KMS-11 (cell line): ENCODE data around the gene KLRK1.
"Not testable (repeated sequence)": the region's sequence is repeated elsewhere in the genome, so short reads cannot be mapped to it uniquely, and the experiment has no call there.

Source experiments
- H2AFZ ChIP-seq: fragments of 200-600 bp; sonication (generic); 2 replicates; pipeline ENCODE4 v1.6.1; 2016; ENCODE audit warnings: antibody characterized with exemption, mixed run types, low read depth
- H3K27ac ChIP-seq: fragments of 200-600 bp; sonication (generic); 2 replicates; pipeline ENCODE4 v1.6.1; 2016; ENCODE audit warnings: mild to moderate bottlenecking, mixed run types
- H3K27me3 ChIP-seq: fragments of 200-600 bp; sonication (generic); 2 replicates; pipeline ENCODE4 v1.6.1; 2017; ENCODE audit warnings: mild to moderate bottlenecking, low read depth, mixed run types, moderate library complexity; ENCODE audit not compliant: insufficient read depth
- H3K36me3 ChIP-seq: fragments of 200-600 bp; sonication (generic); 2 replicates; pipeline ENCODE4 v1.6.1; 2017; ENCODE audit warnings: mild to moderate bottlenecking, mixed run types; ENCODE audit not compliant: insufficient read depth
- H3K4me1 ChIP-seq: fragments of 200-600 bp; sonication (generic); 2 replicates; pipeline ENCODE4 v1.6.1; 2016; ENCODE audit warnings: mild to moderate bottlenecking, low read depth, mixed run types; ENCODE audit not compliant: poor library complexity, severe bottlenecking
- H3K4me2 ChIP-seq: fragments of 200-600 bp; sonication (generic); 2 replicates; pipeline ENCODE4 v1.7.0; 2016; ENCODE audit warnings: mild to moderate bottlenecking, mixed run types
- H3K4me3 ChIP-seq: fragments of 200-600 bp; sonication (generic); IDR thresholded peaks from 2 replicates; pipeline ENCODE4 v1.6.1; 2017; ENCODE audit warnings: low read depth, low read length, mixed read lengths; ENCODE audit not compliant: insufficient read depth
- H3K79me2 ChIP-seq: fragments of 200-600 bp; sonication (generic); 2 replicates; pipeline ENCODE4 v1.6.1; 2016; ENCODE audit warnings: low read depth, mixed run types; ENCODE audit not compliant: insufficient read depth
- H3K9ac ChIP-seq: fragments of 200-600 bp; sonication (generic); 2 replicates; pipeline ENCODE4 v1.6.1; 2016; ENCODE audit warnings: mild to moderate bottlenecking, mixed run types
- H4K20me1 ChIP-seq: fragments of 200-600 bp; sonication (generic); 2 replicates; pipeline ENCODE4 v1.6.1; 2016; ENCODE audit warnings: mild to moderate bottlenecking, mixed run types; ENCODE audit not compliant: insufficient read depth
- CTCF ChIP-seq: fragments of 200-600 bp; sonication (generic); conservative IDR thresholded peaks from 2 replicates; pipeline ENCODE4 v1.6.1; 2017; ENCODE audit warnings: low read depth, mild to moderate bottlenecking, antibody characterized with exemption, low read length, moderate library complexity, mixed read lengths

The KLRK1 gene

GRCh38 chr12:10404798-10405197 lies 15.0 kb upstream of the KLRK1 start:
- Histone ChIP-seq H2AFZ (no peak overlapping the region), H3K27ac (no peak overlapping the region), H3K4me3 (no peak overlapping the region), H3K9ac (no peak overlapping the region), H3K27me3 (no peaks in the 10 kb centered on the region), H3K36me3 (no peaks in the 10 kb centered on the region), H4K20me1 (no peaks in the 10 kb centered on the region), H3K4me1 (peaks cover 6% of the 10 kb centered on the region), H3K4me2 (no peak overlapping the region), H3K79me2 (no peaks in the 10 kb centered on the region)
- no peak for TF ChIP-seq CTCF

GRCh38 chr12:10400829-10401228 lies 11.0 kb upstream of the KLRK1 start:
- TF ChIP-seq CTCF = no peak
- peaks cover 30% of the 10 kb centered on the region for H3K4me1 ChIP-seq
- no peaks in the 10 kb centered on the region for H3K36me3 ChIP-seq
- H3K9ac ChIP-seq = no peak overlapping the region
- H3K27ac ChIP-seq = no peak overlapping the region
- no peaks in the 10 kb centered on the region; the same call in 1 of the 2 replicates for H3K27me3 ChIP-seq
- H4K20me1 ChIP-seq = no peaks in the 10 kb centered on the region
- no peaks in the 10 kb centered on the region for H3K79me2 ChIP-seq
- H3K4me3 ChIP-seq = no peak overlapping the region
- H3K4me2 ChIP-seq = no peak overlapping the region
- no peak overlapping the region for H2AFZ ChIP-seq

GRCh38 chr12:10398168-10398567 lies 8.3 kb upstream of the KLRK1 start:
- H2AFZ ChIP-seq = no peak overlapping the region
- H4K20me1 ChIP-seq = no peaks in the 10 kb centered on the region
- H3K27ac ChIP-seq = no peak overlapping the region
- H3K27me3 ChIP-seq = no peaks in the 10 kb centered on the region; the same call in 1 of the 2 replicates
- peaks cover 42% of the 10 kb centered on the region for H3K4me1 ChIP-seq
- H3K9ac ChIP-seq = no peak overlapping the region
- no peak for TF ChIP-seq CTCF
- H3K4me2 ChIP-seq = peak overlapping the region; percentile 49
- H3K79me2 ChIP-seq = no peaks in the 10 kb centered on the region
- no peak overlapping the region for H3K4me3 ChIP-seq
- H3K36me3 ChIP-seq = no peaks in the 10 kb centered on the region

- peaks cover 51% of the 10 kb centered on the region for H3K4me1 ChIP-seq
- H3K4me2 ChIP-seq = peak overlapping the region; percentile 49
- no peak overlapping the region for H3K9ac ChIP-seq
- H3K36me3 ChIP-seq = no peaks in the 10 kb centered on the region
- no peak for TF ChIP-seq CTCF
- H2AFZ ChIP-seq = no peak overlapping the region
- no peak overlapping the region for H3K27ac ChIP-seq
- H4K20me1 ChIP-seq = no peaks in the 10 kb centered on the region
- H3K4me3 ChIP-seq = no peak overlapping the region
- no peaks in the 10 kb centered on the region; the same call in 1 of the 2 replicates for H3K27me3 ChIP-seq
- no peaks in the 10 kb centered on the region for H3K79me2 ChIP-seq
These were observed 7.5 kb upstream of the KLRK1 start for GRCh38 chr12:10397296-10397695.

GRCh38 chr12:10396176-10396575 lies 6.3 kb upstream of the KLRK1 start:
- H3K27ac ChIP-seq, H3K4me3 ChIP-seq, H3K36me3 ChIP-seq, H2AFZ ChIP-seq, H4K20me1 ChIP-seq, H3K4me2 ChIP-seq, H3K27me3 ChIP-seq, H3K79me2 ChIP-seq, H3K9ac ChIP-seq: not testable (repeated sequence)
- H3K4me1 ChIP-seq = peaks cover 62% of the 10 kb centered on the region
